GM18858 (cell line): Measurements from ENCODE around the gene MDM2.

ENCODE experiments used
- ATAC-seq: cut with Tn5 transposase; IDR thresholded peaks from one replicate; pipeline ENCODE4 v1.9.1; 2021; ENCODE audit not compliant: unreplicated experiment

Gene MDM2

GRCh38 chr12:68896881-68897540 is 89.0 kb downstream of the MDM2 start:
- no peak for ATAC-seq

GRCh38 chr12:68899251-68899771 is 91.3 kb downstream of the MDM2 start:
- ATAC-seq = no peak

- ATAC-seq = no peak
Measured at GRCh38 chr12:68900241-68900640, 92.3 kb downstream of the MDM2 start.
